Lower leg skin (tissue), 3 donors: ENCODE data around the gene ATIC.

ENCODE experiments used
- CTCF ChIP-seq, 3 donors: fragments of 450-650 bp; IDR thresholded peaks; one replicate each; pipeline ENCODE4 v1.5.1; 2016; ENCODE audit warnings: antibody characterized with exemption in 3 of 3, mild to moderate bottlenecking in 3 of 3, moderate library complexity in 2 of 3
- POLR2A ChIP-seq, 2 donors: fragments of 450-650 bp; IDR thresholded peaks; one replicate each; pipeline ENCODE4 v1.6.1; 2016 to 2017; ENCODE audit warnings: antibody characterized with exemption in 2 of 2, mild to moderate bottlenecking in 1 of 2, moderate library complexity in 1 of 2

DNA sequence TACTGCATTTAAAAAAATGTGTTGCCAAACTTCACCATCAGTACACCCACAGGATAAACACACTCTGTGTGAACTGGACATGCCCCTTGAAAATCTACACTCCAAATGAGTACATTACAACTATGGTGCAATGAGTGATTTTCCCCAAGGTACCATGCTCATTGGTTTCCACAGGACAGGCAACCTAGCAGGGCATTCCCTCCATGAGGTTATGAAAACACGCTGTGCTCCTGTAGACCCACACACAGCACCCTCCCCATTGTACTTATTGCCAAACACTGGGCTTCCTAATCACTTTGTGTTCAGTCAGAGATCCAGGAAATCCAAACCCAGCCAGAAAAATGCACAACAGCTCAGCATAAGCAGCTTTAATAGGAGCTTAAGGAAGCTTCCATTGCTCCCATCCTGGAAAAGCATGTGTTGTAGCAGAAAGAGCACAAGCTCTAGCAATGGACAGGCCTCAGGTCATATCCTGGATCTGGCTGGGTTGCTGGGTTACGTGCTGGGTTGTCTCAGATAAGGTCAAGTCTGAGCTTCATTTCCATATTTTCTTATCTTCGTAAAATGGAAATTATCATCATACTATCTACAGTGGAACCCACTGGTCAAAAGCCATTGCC, 20.8 kb upstream of the ATIC start:
- TF ChIP-seq CTCF (IDR thresholded peaks at IDR 0.05) (no peak), POLR2A (IDR thresholded peaks at IDR 0.05) (no peak)
